ENCODE data around the gene CWF19L2. TPM values are rescaled to one million over a fixed set of nuclear protein-coding genes. Genes with fewer than 3 reads are reported as not detected.

Gene CWF19L2
- total and polyA plus RNA-seq, 2 experiments from 2014 or later, result 20.3 to 27.2 TPM

DNA sequence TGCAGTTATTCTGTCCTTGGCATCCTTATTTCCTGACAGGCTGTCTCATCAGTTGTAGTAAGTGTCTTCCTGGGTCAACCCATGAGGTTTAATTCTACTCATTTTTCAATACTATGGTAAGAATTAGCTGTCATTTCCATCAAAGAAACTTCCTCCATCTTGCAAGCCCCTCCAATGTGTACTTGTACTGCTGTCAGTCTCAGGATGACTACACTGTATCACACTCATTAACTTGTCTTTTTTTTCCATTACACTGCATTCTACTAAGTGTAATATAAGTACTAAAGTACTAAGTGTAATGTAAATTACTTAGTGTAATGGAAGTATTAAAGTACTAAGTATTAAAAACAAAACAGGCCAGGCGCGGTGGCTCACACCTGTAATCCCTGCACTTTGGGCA lies 102.8 kb downstream of the CWF19L2 start:
- no peak overlapping the region for H2AFZ ChIP-seq
- no peaks in the 10 kb centered on the region for H3K4me1 ChIP-seq (ENCODE audit: insufficient read depth)
- H3K27ac Mint-ChIP-seq, result no peak overlapping the region
- no peaks in the 10 kb centered on the region for H3K36me3 Mint-ChIP-seq (ENCODE audit: low read depth)
- no peaks in the 10 kb centered on the region for H3F3A ChIP-seq (replicated peaks; ENCODE audit: low read depth)
- no peaks in the 10 kb centered on the region for H3K36me3 ChIP-seq (ENCODE audit: insufficient read depth)
- no peak overlapping the region for H3K4me2 ChIP-seq
- no peak overlapping the region for H3K4me3 Mint-ChIP-seq
- DNase-seq (ENCODE audit: low spot score) (no peak), ATAC-seq (no peak)
- H3K27me3 ChIP-seq (ENCODE audit: insufficient read depth), result no peaks in the 10 kb centered on the region
- H4K20me1 ChIP-seq (replicated peaks; ENCODE audit: insufficient read depth), result no peaks in the 10 kb centered on the region
- no peaks in the 10 kb centered on the region for H3K4me1 Mint-ChIP-seq
- H3K9me3 Mint-ChIP-seq, result no peaks in the 10 kb centered on the region
- H3K27me3 Mint-ChIP-seq (ENCODE audit: insufficient read depth, low read depth, poor library complexity), result no peaks in the 10 kb centered on the region
- H3K79me2 ChIP-seq (replicated peaks; ENCODE audit: insufficient read depth), result no peaks in the 10 kb centered on the region
- H3K4me3 ChIP-seq, result no peak overlapping the region
- H3K9me2 ChIP-seq (ENCODE audit: insufficient read depth), result no peaks in the 10 kb centered on the region
- H3K27ac ChIP-seq (ENCODE audit: low read depth), result no peak overlapping the region
- TF ChIP-seq, protein P1, sequence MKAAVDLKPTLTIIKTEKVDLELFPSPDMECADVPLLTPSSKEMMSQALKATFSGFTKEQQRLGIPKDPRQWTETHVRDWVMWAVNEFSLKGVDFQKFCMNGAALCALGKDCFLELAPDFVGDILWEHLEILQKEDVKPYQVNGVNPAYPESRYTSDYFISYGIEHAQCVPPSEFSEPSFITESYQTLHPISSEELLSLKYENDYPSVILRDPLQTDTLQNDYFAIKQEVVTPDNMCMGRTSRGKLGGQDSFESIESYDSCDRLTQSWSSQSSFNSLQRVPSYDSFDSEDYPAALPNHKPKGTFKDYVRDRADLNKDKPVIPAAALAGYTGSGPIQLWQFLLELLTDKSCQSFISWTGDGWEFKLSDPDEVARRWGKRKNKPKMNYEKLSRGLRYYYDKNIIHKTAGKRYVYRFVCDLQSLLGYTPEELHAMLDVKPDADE (IDR thresholded peaks at IDR 0.05), result no peak
- TF ChIP-seq CREB1 (CRISPR knock-in tag; IDR thresholded peaks at IDR 0.05; ENCODE audit: low read depth) (no peak), ZNF114 (CRISPR knock-in tag; IDR thresholded peaks at IDR 0.05) (no peak), STAT1 (IDR thresholded peaks at IDR 0.05; ENCODE audit: unreplicated experiment) (no peak), EZH2phosphoT487 (IDR thresholded peaks at IDR 0.05; ENCODE audit: unreplicated experiment) (no peak), JUNB (IDR thresholded peaks at IDR 0.05; ENCODE audit: unreplicated experiment) (no peak), NANOG (IDR thresholded peaks at IDR 0.05; ENCODE audit: borderline replicate concordance) (no peak), EZH2 (IDR thresholded peaks at IDR 0.05; ENCODE audit: low read depth, unreplicated experiment) (no peak)
- TF ChIP-seq, protein P2, sequence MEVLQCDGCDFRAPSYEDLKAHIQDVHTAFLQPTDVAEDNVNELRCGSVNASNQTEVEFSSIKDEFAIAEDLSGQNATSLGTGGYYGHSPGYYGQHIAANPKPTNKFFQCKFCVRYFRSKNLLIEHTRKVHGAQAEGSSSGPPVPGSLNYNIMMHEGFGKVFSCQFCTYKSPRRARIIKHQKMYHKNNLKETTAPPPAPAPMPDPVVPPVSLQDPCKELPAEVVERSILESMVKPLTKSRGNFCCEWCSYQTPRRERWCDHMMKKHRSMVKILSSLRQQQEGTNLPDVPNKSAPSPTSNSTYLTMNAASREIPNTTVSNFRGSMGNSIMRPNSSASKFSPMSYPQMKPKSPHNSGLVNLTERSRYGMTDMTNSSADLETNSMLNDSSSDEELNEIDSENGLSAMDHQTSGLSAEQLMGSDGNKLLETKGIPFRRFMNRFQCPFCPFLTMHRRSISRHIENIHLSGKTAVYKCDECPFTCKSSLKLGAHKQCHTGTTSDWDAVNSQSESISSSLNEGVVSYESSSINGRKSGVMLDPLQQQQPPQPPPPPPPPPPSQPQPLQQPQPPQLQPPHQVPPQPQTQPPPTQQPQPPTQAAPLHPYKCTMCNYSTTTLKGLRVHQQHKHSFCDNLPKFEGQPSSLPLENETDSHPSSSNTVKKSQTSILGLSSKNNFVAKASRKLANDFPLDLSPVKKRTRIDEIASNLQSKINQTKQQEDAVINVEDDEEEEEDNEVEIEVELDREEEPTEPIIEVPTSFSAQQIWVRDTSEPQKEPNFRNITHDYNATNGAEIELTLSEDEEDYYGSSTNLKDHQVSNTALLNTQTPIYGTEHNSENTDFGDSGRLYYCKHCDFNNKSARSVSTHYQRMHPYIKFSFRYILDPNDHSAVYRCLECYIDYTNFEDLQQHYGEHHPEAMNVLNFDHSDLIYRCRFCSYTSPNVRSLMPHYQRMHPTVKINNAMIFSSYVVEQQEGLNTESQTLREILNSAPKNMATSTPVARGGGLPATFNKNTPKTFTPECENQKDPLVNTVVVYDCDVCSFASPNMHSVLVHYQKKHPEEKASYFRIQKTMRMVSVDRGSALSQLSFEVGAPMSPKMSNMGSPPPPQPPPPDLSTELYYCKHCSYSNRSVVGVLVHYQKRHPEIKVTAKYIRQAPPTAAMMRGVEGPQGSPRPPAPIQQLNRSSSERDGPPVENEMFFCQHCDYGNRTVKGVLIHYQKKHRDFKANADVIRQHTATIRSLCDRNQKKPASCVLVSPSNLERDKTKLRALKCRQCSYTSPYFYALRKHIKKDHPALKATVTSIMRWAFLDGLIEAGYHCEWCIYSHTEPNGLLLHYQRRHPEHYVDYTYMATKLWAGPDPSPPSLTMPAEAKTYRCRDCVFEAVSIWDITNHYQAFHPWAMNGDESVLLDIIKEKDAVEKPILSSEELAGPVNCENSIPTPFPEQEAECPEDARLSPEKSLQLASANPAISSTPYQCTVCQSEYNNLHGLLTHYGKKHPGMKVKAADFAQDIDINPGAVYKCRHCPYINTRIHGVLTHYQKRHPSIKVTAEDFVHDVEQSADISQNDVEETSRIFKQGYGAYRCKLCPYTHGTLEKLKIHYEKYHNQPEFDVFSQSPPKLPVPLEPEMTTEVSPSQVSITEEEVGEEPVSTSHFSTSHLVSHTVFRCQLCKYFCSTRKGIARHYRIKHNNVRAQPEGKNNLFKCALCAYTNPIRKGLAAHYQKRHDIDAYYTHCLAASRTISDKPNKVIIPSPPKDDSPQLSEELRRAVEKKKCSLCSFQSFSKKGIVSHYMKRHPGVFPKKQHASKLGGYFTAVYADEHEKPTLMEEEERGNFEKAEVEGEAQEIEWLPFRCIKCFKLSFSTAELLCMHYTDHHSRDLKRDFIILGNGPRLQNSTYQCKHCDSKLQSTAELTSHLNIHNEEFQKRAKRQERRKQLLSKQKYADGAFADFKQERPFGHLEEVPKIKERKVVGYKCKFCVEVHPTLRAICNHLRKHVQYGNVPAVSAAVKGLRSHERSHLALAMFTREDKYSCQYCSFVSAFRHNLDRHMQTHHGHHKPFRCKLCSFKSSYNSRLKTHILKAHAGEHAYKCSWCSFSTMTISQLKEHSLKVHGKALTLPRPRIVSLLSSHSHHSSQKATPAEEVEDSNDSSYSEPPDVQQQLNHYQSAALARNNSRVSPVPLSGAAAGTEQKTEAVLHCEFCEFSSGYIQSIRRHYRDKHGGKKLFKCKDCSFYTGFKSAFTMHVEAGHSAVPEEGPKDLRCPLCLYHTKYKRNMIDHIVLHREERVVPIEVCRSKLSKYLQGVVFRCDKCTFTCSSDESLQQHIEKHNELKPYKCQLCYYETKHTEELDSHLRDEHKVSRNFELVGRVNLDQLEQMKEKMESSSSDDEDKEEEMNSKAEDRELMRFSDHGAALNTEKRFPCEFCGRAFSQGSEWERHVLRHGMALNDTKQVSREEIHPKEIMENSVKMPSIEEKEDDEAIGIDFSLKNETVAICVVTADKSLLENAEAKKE (CRISPR knock-in tag; IDR thresholded peaks at IDR 0.05), result no peak
- TF ChIP-seq, protein P3, sequence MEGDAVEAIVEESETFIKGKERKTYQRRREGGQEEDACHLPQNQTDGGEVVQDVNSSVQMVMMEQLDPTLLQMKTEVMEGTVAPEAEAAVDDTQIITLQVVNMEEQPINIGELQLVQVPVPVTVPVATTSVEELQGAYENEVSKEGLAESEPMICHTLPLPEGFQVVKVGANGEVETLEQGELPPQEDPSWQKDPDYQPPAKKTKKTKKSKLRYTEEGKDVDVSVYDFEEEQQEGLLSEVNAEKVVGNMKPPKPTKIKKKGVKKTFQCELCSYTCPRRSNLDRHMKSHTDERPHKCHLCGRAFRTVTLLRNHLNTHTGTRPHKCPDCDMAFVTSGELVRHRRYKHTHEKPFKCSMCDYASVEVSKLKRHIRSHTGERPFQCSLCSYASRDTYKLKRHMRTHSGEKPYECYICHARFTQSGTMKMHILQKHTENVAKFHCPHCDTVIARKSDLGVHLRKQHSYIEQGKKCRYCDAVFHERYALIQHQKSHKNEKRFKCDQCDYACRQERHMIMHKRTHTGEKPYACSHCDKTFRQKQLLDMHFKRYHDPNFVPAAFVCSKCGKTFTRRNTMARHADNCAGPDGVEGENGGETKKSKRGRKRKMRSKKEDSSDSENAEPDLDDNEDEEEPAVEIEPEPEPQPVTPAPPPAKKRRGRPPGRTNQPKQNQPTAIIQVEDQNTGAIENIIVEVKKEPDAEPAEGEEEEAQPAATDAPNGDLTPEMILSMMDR (conservative IDR thresholded peaks at IDR 0.05; ENCODE audit: low read depth in 2 of 2), result no peak
- TF ChIP-seq, protein P4, sequence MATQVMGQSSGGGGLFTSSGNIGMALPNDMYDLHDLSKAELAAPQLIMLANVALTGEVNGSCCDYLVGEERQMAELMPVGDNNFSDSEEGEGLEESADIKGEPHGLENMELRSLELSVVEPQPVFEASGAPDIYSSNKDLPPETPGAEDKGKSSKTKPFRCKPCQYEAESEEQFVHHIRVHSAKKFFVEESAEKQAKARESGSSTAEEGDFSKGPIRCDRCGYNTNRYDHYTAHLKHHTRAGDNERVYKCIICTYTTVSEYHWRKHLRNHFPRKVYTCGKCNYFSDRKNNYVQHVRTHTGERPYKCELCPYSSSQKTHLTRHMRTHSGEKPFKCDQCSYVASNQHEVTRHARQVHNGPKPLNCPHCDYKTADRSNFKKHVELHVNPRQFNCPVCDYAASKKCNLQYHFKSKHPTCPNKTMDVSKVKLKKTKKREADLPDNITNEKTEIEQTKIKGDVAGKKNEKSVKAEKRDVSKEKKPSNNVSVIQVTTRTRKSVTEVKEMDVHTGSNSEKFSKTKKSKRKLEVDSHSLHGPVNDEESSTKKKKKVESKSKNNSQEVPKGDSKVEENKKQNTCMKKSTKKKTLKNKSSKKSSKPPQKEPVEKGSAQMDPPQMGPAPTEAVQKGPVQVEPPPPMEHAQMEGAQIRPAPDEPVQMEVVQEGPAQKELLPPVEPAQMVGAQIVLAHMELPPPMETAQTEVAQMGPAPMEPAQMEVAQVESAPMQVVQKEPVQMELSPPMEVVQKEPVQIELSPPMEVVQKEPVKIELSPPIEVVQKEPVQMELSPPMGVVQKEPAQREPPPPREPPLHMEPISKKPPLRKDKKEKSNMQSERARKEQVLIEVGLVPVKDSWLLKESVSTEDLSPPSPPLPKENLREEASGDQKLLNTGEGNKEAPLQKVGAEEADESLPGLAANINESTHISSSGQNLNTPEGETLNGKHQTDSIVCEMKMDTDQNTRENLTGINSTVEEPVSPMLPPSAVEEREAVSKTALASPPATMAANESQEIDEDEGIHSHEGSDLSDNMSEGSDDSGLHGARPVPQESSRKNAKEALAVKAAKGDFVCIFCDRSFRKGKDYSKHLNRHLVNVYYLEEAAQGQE (IDR thresholded peaks at IDR 0.05; ENCODE audit: unreplicated experiment), result no peak

All from GM23338 (cell line).